WTC11 (cell line): ENCODE data around the gene C22orf23. TPM values are rescaled to one million over a fixed set of nuclear protein-coding genes. Genes with fewer than 3 reads are reported as not detected.

Experiments
- ATAC-seq: fragments of 200-7000 bp; cut with Tn5 transposase; 2 replicates; pipeline ENCODE4 v1.10.0; 2021; ENCODE audit warnings: mild to moderate bottlenecking, moderate library complexity
- CTCF ChIA-PET: fragments of 300-600 bp; sonication (Branson Sonifier 250); formaldehyde crosslinking; loops from one replicate; lab custom pipeline; 2021; ENCODE audit warnings: antibody characterized with exemption; lab: Charles Lee
- POLR2A ChIA-PET: fragments of 350-600 bp; sonication (Branson Sonifier 250); formaldehyde crosslinking; loops from one replicate; lab custom pipeline; 2021; ENCODE audit warnings: antibody characterized with exemption; lab: Charles Lee
- DNase-seq: peaks from one replicate; pipeline ENCODE4 v3.0.0; 2021; ENCODE audit warnings: low spot score
- H3K27ac Mint-ChIP-seq: 2 replicates; pipeline ENCODE4 v1.8.0; 2021; ENCODE audit warnings: mixed read lengths
- H3K27me3 Mint-ChIP-seq: 2 replicates; pipeline ENCODE4 v1.8.0; 2021; ENCODE audit warnings: low read depth, mild to moderate bottlenecking, moderate library complexity, mixed read lengths
- H3K36me3 Mint-ChIP-seq: 2 replicates; pipeline ENCODE4 v1.8.0; 2021; ENCODE audit warnings: mixed read lengths
- H3K4me1 Mint-ChIP-seq: 2 replicates; pipeline ENCODE4 v1.8.0; 2022; ENCODE audit warnings: mixed read lengths
- H3K4me3 Mint-ChIP-seq: 2 replicates; pipeline ENCODE4 v1.8.0; 2021; ENCODE audit warnings: mild to moderate bottlenecking, moderate library complexity, mixed read lengths
- H3K9me3 Mint-ChIP-seq: 2 replicates; pipeline ENCODE4 v1.8.0; 2021; ENCODE audit warnings: mixed read lengths
- AR ChIP-seq: fragments of 250-450 bp; sonication (Bioruptor Pico); IDR thresholded peaks from 2 replicates; pipeline ENCODE4 v1.9.0; 2021; ENCODE audit warnings: mild to moderate bottlenecking
- ATF1 ChIP-seq: sonication (generic); formaldehyde crosslinking; IDR thresholded peaks from 2 replicates; pipeline ENCODE4 v1.8.1; 2023; ENCODE audit warnings: mild to moderate bottlenecking, moderate library complexity, missing genetic modification reagents
- CBFB ChIP-seq: sonication (generic); formaldehyde crosslinking; IDR thresholded peaks from 2 replicates; pipeline ENCODE4 v1.8.1; 2022; ENCODE audit warnings: mild to moderate bottlenecking, low read depth, missing genetic modification reagents
- CREM ChIP-seq: sonication (generic); formaldehyde crosslinking; IDR thresholded peaks from 2 replicates; pipeline ENCODE4 v1.8.1; 2022; ENCODE audit warnings: mild to moderate bottlenecking, missing genetic modification reagents, moderate library complexity
- ELF4 ChIP-seq: sonication (generic); formaldehyde crosslinking; IDR thresholded peaks from 2 replicates; pipeline ENCODE4 v1.8.1; 2022; ENCODE audit warnings: low read depth, mild to moderate bottlenecking, moderate library complexity, missing genetic modification reagents
- FOXK1 ChIP-seq: sonication (generic); formaldehyde crosslinking; IDR thresholded peaks from 2 replicates; pipeline ENCODE4 v1.8.0; 2022; ENCODE audit warnings: mild to moderate bottlenecking, moderate library complexity, missing genetic modification reagents
- GABPB1 ChIP-seq: sonication (generic); formaldehyde crosslinking; IDR thresholded peaks from 2 replicates; pipeline ENCODE4 v1.8.1; 2023; ENCODE audit warnings: mild to moderate bottlenecking, missing genetic modification reagents
- GTF2I ChIP-seq: fragments of 250-450 bp; sonication (Bioruptor Pico); conservative IDR thresholded peaks from 2 replicates; pipeline ENCODE4 v1.4.0; 2021; ENCODE audit warnings: mild to moderate bottlenecking
- MLX ChIP-seq: sonication (generic); formaldehyde crosslinking; IDR thresholded peaks from 2 replicates; pipeline ENCODE4 v1.8.1; 2023; ENCODE audit warnings: mild to moderate bottlenecking, missing genetic modification reagents, moderate library complexity
- MXD4 ChIP-seq: fragments of 250-450 bp; sonication (Bioruptor Pico); IDR thresholded peaks from 2 replicates; pipeline ENCODE4 v1.8.0; 2021; ENCODE audit warnings: mild to moderate bottlenecking, moderate library complexity, borderline replicate concordance
- PREB ChIP-seq: sonication (generic); formaldehyde crosslinking; IDR thresholded peaks from 2 replicates; pipeline ENCODE4 v1.8.1; 2022; ENCODE audit warnings: mild to moderate bottlenecking, missing genetic modification reagents, moderate library complexity, borderline replicate concordance
- PRRX2 ChIP-seq: fragments of 250-450 bp; sonication (Bioruptor Pico); IDR thresholded peaks from 2 replicates; pipeline ENCODE4 v1.8.0; 2021; ENCODE audit warnings: mild to moderate bottlenecking
- RELA ChIP-seq: sonication (generic); formaldehyde crosslinking; IDR thresholded peaks from 2 replicates; pipeline ENCODE4 v1.8.1; 2022; ENCODE audit warnings: missing genetic modification reagents, mild to moderate bottlenecking, borderline replicate concordance
- STAT6 ChIP-seq: sonication (generic); formaldehyde crosslinking; conservative IDR thresholded peaks from 2 replicates; pipeline ENCODE4 v1.8.1; 2023; ENCODE audit warnings: mild to moderate bottlenecking, low read depth, missing genetic modification reagents, moderate library complexity
- USF2 ChIP-seq: sonication (generic); formaldehyde crosslinking; IDR thresholded peaks from 2 replicates; pipeline ENCODE4 v1.8.1; 2023; ENCODE audit warnings: mild to moderate bottlenecking, missing genetic modification reagents, moderate library complexity
- ZNF138 ChIP-seq: sonication (generic); formaldehyde crosslinking; conservative IDR thresholded peaks from 2 replicates; pipeline ENCODE4 v1.8.1; 2022; ENCODE audit warnings: mild to moderate bottlenecking, moderate library complexity, missing genetic modification reagents
- ZNF512 ChIP-seq: sonication (generic); formaldehyde crosslinking; IDR thresholded peaks from 2 replicates; pipeline ENCODE4 v1.8.1; 2022; ENCODE audit warnings: missing genetic modification reagents, borderline replicate concordance
- total RNA-seq: library from RNA; stranded (reverse); gene quantifications from 3 replicates; pipeline ENCODE4 v1.2.3, GENCODE V29; 2021

C22orf23 gene
- total RNA-seq, 1 experiment from 2014 or later = 0.72 TPM

DNA sequence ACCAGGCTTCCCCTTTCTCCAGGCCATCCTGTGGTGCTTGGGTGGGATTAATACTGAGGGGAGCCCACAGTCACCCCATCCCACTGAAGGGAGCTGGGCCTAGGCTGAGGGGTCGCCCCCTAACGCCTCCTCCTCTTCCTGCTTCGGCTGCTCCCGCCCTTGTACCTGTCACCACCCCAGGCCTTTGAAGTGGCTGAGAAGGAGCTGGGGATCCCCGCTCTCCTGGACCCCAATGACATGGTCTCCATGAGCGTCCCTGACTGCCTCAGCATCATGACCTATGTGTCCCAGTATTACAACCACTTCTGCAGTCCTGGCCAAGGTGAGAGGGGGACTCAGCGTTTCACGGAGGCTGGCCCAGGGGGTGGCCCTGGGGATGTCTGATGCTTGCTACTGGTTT is 41.2 kb downstream of the C22orf23 start:
- H3K4me3 Mint-ChIP-seq = no peak overlapping the region
- POLR2A ChIA-PET = interaction anchor here (0.7 kb wide), 1 partner anchor 19 kb away, joined by 3 read pairs; no protein-coding TSS in a partner anchor
- TF ChIP-seq STAT6 (CRISPR knock-in tag) = no peak
- TF ChIP-seq AR = no peak
- TF ChIP-seq PREB = no peak
- TF ChIP-seq PRRX2 (CRISPR knock-in tag) = no peak
- TF ChIP-seq ATF1 = no peak
- no peak for TF ChIP-seq ZNF138
- no peak for TF ChIP-seq GTF2I (CRISPR knock-in tag)
- TF ChIP-seq MLX (CRISPR knock-in tag) = no peak
- TF ChIP-seq GABPB1 = no peak
- TF ChIP-seq RELA (CRISPR knock-in tag) = no peak
- no peak for TF ChIP-seq FOXK1
- no peak for TF ChIP-seq USF2 (CRISPR knock-in tag)
- TF ChIP-seq CREM = no peak
- TF ChIP-seq ZNF512 (CRISPR knock-in tag) = no peak
- no peak for TF ChIP-seq ELF4 (CRISPR knock-in tag)
- TF ChIP-seq CBFB (CRISPR knock-in tag) = no peak
- no peak for TF ChIP-seq MXD4 (CRISPR knock-in tag)

More for the DNA sequence above, 41.2 kb downstream of the C22orf23 start:
- ATAC-seq (no peak), DNase-seq (no peak)
- CTCF ChIA-PET = interaction anchor here (0.7 to 1.0 kb wide), 2 partner anchors 18 to 22 kb away, joined by 3 to 6 read pairs; no protein-coding TSS in a partner anchor
- peaks cover 8% of the 10 kb centered on the region for H3K36me3 Mint-ChIP-seq
- H3K9me3 Mint-ChIP-seq = no peaks in the 10 kb centered on the region
- H3K27me3 Mint-ChIP-seq = no peaks in the 10 kb centered on the region
- H3K4me1 Mint-ChIP-seq = peaks cover 38% of the 10 kb centered on the region
- peak overlapping the region; percentile 78 for H3K27ac Mint-ChIP-seq
